Subcutaneous adipose tissue (tissue), 4 donors: ENCODE results near the gene PPP2R1B. TPM values are rescaled to one million over a fixed set of nuclear protein-coding genes. Genes with fewer than 3 reads are reported as not detected.

Experiments
- total RNA-seq, 4 donors: library from RNA; depleted of rRNA; stranded (reverse); fragments of >200 nt; gene quantifications; one replicate each; pipeline ENCODE4 v1.1.0, GENCODE V29; 2016
- TF ChIP-seq, protein P1 (sequence below): fragments of 450-650 bp; IDR thresholded peaks from one replicate; pipeline ENCODE4 v1.5.1; 2016; ENCODE audit warnings: low read depth, mild to moderate bottlenecking, control low read depth, antibody characterized with exemption, moderate library complexity

The PPP2R1B gene
- total RNA-seq, 4 donors from 2014 or later = 35.8 to 146 (median 67.8) TPM

DNA sequence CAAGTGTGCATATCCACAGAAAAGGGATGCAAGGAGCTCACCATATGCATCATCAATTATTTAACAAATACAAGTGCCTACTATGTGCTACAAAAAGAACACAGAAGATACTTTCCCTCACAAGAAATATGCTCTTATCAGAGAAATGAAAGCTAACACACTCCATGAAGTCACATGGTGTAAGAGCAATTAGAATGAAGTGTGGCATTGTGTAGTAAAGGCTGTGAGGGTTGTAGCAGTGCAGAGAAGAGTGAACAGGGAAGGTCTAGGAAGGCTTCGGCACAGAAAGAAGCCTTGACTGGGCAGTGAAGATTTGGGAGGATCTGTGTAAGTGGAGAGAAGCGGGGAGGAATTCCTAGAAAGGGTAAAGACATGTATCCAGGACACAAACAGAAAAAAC is 22.5 kb downstream of the PPP2R1B start:
- TF ChIP-seq, protein P1, sequence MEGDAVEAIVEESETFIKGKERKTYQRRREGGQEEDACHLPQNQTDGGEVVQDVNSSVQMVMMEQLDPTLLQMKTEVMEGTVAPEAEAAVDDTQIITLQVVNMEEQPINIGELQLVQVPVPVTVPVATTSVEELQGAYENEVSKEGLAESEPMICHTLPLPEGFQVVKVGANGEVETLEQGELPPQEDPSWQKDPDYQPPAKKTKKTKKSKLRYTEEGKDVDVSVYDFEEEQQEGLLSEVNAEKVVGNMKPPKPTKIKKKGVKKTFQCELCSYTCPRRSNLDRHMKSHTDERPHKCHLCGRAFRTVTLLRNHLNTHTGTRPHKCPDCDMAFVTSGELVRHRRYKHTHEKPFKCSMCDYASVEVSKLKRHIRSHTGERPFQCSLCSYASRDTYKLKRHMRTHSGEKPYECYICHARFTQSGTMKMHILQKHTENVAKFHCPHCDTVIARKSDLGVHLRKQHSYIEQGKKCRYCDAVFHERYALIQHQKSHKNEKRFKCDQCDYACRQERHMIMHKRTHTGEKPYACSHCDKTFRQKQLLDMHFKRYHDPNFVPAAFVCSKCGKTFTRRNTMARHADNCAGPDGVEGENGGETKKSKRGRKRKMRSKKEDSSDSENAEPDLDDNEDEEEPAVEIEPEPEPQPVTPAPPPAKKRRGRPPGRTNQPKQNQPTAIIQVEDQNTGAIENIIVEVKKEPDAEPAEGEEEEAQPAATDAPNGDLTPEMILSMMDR = no peak

DNA sequence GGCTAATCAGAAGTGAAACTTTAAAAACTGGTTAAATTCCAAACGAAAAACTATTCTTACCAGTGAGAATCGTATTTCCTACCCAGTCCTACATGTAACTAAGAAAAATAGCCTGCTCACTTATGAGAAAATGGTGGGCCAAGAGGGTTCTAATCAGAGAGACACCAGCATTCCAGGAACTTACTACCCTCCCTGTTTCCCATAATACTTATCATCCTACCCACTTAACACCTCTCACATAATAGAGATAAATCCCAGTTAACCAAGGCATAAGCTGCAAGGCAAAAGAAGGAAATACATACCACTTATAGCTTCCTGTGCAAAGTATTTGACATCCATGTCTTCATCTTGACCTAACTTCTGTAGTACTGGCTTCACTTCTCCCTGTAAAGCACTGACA is 24.4 kb downstream of the PPP2R1B start:
- TF ChIP-seq, protein P1 = no peak

DNA sequence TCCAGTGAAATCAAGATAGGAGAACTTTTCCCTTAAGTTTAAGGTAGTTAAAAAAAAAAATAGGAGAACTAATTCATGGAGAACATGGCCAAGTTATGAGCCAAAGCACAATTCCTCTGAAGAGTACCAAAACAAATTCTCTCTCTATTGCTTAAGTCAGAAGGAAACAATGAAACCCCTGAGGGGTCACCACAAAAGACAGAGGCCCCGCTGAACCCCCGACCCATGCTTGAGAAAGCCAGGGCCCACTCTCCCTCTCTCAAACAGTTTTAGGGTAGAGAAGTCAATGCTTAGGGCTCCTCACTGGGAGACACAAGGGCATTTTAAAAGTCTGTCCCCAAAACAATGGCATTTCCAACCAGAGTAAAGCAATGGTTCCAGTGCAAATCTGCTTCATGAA is 26.9 kb downstream of the PPP2R1B start:
- TF ChIP-seq, protein P1 = no peak

DNA sequence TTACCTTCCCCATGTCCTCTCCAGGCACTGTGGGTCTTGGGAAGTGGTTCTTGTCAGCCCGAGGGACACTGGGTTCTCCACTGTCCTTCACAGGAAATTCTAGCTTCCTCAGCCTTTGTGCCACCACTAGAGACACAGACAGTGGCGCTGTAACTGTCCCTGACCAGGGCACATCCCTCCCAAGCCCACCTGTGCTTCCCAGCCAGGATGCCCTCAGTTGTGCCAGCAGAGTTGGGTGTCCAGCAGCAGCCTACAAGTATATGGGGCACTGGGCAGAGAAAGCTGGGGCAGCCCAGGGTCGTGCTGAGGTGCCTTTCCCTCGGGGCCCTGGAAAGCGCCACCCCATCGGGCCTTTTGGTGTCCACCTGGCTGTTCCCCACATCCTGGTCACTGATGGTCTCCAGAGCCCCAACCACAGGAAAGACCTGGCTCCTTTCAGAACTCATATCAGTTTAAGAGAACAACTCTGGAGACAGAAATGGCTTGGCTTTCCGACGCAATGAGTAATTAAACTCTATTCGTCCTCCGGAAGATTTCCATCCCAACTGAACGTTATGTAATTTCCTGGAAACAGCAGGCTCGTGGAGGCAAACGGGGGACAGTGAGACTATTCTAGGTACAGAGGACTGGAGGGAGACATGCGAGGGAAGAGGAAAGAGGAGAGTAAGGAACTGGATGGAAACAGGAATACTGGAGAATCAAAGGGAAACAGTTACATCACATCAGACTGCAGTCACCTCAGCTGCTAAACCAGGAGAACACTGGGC is 28.6 kb downstream of the PPP2R1B start:
- TF ChIP-seq, protein P1 = no peak

DNA sequence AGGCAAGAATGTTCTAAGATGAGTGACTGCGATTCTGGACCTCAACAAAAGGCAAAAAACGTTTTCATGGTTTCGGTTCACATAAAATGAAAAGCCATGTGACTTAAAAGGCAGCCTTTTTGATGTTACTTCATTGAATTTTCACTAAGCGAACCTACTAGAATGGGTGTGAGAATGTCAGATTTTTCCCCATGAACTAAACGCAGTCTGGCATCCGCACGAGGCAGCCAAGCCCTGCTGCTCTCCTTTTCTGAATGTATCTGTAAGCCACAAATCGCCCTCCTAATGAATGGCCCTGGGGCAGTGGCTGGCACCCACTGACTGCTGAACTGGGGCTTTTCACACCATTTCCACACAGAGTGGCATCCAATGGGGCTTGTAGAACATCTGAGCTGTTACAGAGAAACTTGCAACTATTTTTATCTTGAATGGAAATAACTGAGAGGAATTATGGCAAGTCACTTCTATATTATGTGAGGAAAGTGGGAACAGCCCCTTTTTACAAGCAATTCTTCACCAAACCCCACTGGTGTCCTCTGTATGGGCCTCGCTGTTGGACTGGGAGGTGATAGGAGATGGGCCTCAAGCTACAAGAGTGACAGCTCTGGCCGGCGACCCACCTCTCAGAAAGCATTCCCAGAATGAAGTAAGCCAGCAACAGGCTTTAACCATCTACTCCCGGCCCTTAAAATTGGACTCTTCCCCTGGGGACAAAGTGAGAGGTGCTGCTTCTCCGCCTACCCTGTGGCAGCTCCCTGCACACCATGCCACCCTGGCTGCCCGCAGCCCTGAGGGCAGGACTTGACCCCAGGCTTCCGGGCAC is 29.4 kb downstream of the PPP2R1B start:
- TF ChIP-seq, protein P1 = no peak

DNA sequence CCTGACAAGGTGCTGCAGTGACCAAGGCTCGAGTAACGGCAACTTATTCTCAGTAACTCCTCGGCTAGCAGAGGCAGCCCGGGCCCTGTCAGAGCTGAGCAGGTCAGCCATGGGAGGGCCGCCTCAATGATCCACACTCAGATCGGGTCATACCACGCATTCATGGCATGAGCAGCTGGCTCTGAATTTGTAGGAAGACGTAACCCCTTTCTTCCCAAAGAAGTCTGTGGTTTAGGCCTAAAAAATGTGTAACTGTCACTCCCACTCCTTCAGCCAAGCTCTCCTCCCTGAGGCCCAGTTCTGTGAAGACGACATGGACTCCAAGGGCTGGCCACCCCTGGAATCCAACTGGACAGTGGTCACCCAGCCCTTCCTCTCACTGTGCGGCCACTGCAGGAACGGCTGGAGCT is 30.0 kb downstream of the PPP2R1B start:
- TF ChIP-seq, protein P1 = no peak
